Calu3 (cell line): ENCODE results near the gene ACP7. TPM values are rescaled to one million over a fixed set of nuclear protein-coding genes. Genes with fewer than 3 reads are reported as not detected.

ENCODE experiments used
- BruUV-seq: library from RNA; stranded (reverse); fragments of 400-500 nt; replicated peaks from 2 replicates; lab custom pipeline; 2021; lab: Mats Ljungman, UMichigan
- CTCF ChIA-PET: fragments of 300-600 bp; sonication (Branson Sonifier 250); formaldehyde crosslinking; loops from one replicate; lab custom pipeline; 2022; ENCODE audit warnings: antibody characterized with exemption; lab: Charles Lee
- DNase-seq: peaks from one replicate; pipeline ENCODE4 v3.0.0; 2022
- H3K27ac Mint-ChIP-seq: one replicate; pipeline ENCODE4 v1.8.0; 2022; ENCODE audit warnings: mixed read lengths; ENCODE audit not compliant: unreplicated experiment
- H3K27me3 Mint-ChIP-seq: one replicate; pipeline ENCODE4 v1.8.0; 2022; ENCODE audit warnings: mixed read lengths; ENCODE audit not compliant: unreplicated experiment
- H3K36me3 Mint-ChIP-seq: one replicate; pipeline ENCODE4 v1.8.0; 2022; ENCODE audit warnings: mild to moderate bottlenecking, moderate library complexity, mixed read lengths; ENCODE audit not compliant: insufficient read depth, unreplicated experiment
- H3K4me1 Mint-ChIP-seq: one replicate; pipeline ENCODE4 v1.8.0; 2022; ENCODE audit warnings: mild to moderate bottlenecking, low read depth, mixed read lengths; ENCODE audit not compliant: unreplicated experiment
- H3K4me3 Mint-ChIP-seq: one replicate; pipeline ENCODE4 v1.8.0; 2022; ENCODE audit warnings: mild to moderate bottlenecking, low read depth, moderate library complexity, mixed read lengths; ENCODE audit not compliant: unreplicated experiment
- H3K9me3 Mint-ChIP-seq: one replicate; pipeline ENCODE4 v1.8.0; 2022; ENCODE audit warnings: low read depth, mixed read lengths; ENCODE audit not compliant: unreplicated experiment
- intact Hi-C: fragments of 100-400 bp; cut with micrococcal nuclease; formaldehyde crosslinking; loops from one replicate; pipeline ENCODE4 v1.10.0; 2022; ENCODE audit not compliant: unreplicated experiment
- total RNA-seq: library from RNA; stranded (reverse); gene quantifications from 2 replicates; pipeline ENCODE4 v1.2.3, GENCODE V29; 2022
- TF ChIP-seq, protein P1 (sequence below): fragments of 200-600 bp; IDR thresholded peaks from one replicate; pipeline ENCODE4 v1.8.0; 2022; ENCODE audit warnings: antibody characterized with exemption; ENCODE audit not compliant: unreplicated experiment

Gene ACP7
- total RNA-seq, 1 experiment from 2014 or later: 9.5 TPM

DNA sequence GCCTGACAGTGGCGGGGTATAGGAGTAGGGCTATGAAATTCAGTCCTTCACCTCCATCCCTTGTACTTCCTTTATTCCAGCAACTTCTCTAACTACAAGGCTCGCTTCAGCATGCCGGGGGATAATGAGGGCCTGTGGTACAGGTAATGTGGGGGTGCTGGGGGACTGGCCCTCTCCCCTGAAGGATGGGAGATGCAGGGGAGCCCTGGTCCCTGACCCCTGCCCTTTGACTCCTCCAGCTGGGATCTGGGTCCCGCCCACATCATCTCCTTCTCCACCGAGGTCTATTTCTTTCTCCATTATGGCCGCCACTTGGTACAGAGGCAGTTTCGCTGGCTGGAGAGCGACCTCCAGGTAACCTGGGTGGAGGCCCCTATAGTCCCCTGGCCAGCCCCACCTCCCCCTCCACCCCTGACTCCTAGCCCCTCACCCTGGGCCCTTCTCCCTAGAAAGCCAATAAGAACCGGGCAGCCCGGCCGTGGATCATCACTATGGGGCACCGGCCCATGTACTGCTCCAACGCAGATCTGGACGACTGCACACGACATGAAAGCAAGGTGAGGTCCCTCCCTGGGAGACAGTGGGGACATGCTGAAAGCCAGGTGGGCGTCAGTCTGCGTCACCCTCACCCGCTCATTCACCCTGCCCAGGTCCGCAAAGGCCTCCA is 16.5 kb downstream of the ACP7 start:
- no peak overlapping the region for H3K4me3 Mint-ChIP-seq
- DNase-seq: no peak
- no TSS peak for BruUV-seq
- intact Hi-C loops: no loop called here
- H3K9me3 Mint-ChIP-seq: no peaks in the 10 kb centered on the region
- no peak overlapping the region for H3K27ac Mint-ChIP-seq
- H3K27me3 Mint-ChIP-seq: no peaks in the 10 kb centered on the region
- TF ChIP-seq, protein P1, sequence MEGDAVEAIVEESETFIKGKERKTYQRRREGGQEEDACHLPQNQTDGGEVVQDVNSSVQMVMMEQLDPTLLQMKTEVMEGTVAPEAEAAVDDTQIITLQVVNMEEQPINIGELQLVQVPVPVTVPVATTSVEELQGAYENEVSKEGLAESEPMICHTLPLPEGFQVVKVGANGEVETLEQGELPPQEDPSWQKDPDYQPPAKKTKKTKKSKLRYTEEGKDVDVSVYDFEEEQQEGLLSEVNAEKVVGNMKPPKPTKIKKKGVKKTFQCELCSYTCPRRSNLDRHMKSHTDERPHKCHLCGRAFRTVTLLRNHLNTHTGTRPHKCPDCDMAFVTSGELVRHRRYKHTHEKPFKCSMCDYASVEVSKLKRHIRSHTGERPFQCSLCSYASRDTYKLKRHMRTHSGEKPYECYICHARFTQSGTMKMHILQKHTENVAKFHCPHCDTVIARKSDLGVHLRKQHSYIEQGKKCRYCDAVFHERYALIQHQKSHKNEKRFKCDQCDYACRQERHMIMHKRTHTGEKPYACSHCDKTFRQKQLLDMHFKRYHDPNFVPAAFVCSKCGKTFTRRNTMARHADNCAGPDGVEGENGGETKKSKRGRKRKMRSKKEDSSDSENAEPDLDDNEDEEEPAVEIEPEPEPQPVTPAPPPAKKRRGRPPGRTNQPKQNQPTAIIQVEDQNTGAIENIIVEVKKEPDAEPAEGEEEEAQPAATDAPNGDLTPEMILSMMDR: no peak
- H3K36me3 Mint-ChIP-seq: peaks cover 5% of the 10 kb centered on the region
- CTCF ChIA-PET: interaction anchor here (0.7 kb wide), 1 partner anchor 58 kb away, joined by 3 read pairs; no protein-coding TSS in a partner anchor
- H3K4me1 Mint-ChIP-seq: no peaks in the 10 kb centered on the region

DNA sequence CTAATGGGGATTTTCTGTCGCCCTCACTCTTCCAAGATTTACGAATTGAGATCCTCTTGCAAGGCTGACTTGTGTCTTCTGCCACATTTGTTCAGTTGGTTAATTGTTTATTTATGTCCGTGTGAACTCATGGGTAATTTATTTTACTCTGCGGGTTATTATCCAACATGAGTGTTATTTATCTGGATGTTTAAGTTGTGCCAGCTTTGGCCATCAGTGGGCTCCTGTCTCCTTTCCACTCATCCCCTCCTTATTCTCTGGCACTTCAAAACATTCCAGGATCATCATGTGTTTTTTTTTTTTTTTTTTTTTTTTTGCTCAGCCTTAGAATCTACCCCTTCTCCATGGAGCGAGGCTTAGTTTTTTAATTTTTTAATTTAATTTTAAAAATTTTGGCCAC is 19.0 kb downstream of the ACP7 start:
- no peak overlapping the region for H3K4me3 Mint-ChIP-seq
- H3K36me3 Mint-ChIP-seq: peaks cover 11% of the 10 kb centered on the region
- no TSS peak for BruUV-seq
- no peak overlapping the region for H3K27ac Mint-ChIP-seq
- no peaks in the 10 kb centered on the region for H3K27me3 Mint-ChIP-seq
- no peaks in the 10 kb centered on the region for H3K4me1 Mint-ChIP-seq
- no peaks in the 10 kb centered on the region for H3K9me3 Mint-ChIP-seq
- TF ChIP-seq, protein P1: no peak
- DNase-seq: no peak
- intact Hi-C loops: no loop called here
- CTCF ChIA-PET: interaction anchor here (0.7 to 0.8 kb wide), 2 partner anchors 12 to 92 kb away, joined by 3 to 4 read pairs; no protein-coding TSS in a partner anchor

DNA sequence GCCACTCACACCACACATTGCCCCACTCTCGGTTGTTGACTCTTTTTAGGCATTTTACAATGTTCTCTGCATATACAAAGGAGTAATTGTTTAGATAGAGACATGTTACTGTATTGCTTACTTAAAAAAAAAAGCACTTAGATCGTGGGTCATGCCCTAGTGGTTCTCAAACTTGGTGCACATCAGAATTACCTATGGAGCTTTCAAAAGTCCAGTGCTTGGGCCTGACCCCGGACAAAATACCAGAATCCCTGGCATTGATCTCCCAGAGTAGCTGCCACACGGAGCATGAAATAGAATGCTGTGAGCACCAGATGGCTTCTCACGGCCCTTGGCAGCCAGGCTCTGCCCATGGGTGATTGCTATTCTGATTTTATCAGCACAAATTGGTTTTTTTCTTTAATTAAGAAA is 20.0 kb downstream of the ACP7 start:
- no peak overlapping the region for H3K4me3 Mint-ChIP-seq
- H3K36me3 Mint-ChIP-seq: peaks cover 10% of the 10 kb centered on the region
- TF ChIP-seq, protein P1: no peak
- H3K27me3 Mint-ChIP-seq: no peaks in the 10 kb centered on the region
- no peaks in the 10 kb centered on the region for H3K9me3 Mint-ChIP-seq
- no TSS peak for BruUV-seq
- CTCF ChIA-PET: no interaction called here
- no peaks in the 10 kb centered on the region for H3K4me1 Mint-ChIP-seq
- intact Hi-C loops: no loop called here
- no peak overlapping the region for H3K27ac Mint-ChIP-seq
- DNase-seq: no peak

DNA sequence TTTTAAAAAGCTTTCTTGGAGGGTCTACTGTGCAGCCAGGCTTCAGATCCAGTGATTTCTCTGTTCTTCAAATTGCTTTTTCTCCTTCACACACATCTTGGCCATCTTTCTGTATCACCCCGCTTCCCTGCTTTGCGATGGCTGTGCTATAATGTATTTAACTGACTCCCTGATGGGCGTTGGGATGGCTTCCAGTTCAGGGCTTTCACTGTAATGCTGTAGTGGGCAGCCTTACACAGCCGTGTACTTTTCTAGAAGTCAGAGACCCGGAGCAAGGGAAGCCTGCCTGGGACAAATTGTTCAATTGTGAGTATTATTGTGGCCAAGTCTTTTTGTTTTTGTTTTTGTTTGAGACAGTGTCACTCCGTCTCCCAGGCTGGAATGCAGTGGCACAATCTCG is 22.0 kb downstream of the ACP7 start:
- Mint-ChIP-seq H3K4me3 (no peak overlapping the region), H3K27me3 (no peaks in the 10 kb centered on the region), H3K27ac (no peak overlapping the region), H3K9me3 (no peaks in the 10 kb centered on the region), H3K4me1 (peaks cover 10% of the 10 kb centered on the region), H3K36me3 (peaks cover 15% of the 10 kb centered on the region)
- BruUV-seq: no TSS peak
- DNase-seq: no peak
- intact Hi-C loops: no loop called here
- TF ChIP-seq, protein P1: no peak
- CTCF ChIA-PET: no interaction called here
